A549 (cell line): ENCODE measurements around the gene SHOC1.

Experiments
- CEBPB ChIP-seq, 2 experiments: fragments of >200 bp in 1 of 2; sonication (Bioruptor Twin) in 1 of 2; formaldehyde crosslinking in 1 of 2; IDR thresholded peaks; 2 replicates each; pipeline ENCODE4 v1.6.1; 2012 to 2016
- CTCF ChIP-seq: fragments of >200 bp; sonication (Bioruptor Twin); formaldehyde crosslinking; IDR thresholded peaks from 3 replicates; pipeline ENCODE4 v1.5.1; 2016
- HEYL ChIP-seq: fragments of 250-450 bp; sonication (Bioruptor Pico); IDR thresholded peaks from 2 replicates; pipeline ENCODE4 v1.8.0; 2021; ENCODE audit warnings: mild to moderate bottlenecking, moderate library complexity
- MAX ChIP-seq: IDR thresholded peaks from 2 replicates; pipeline ENCODE4 v1.6.1; 2012
- PHF8 ChIP-seq: fragments of 200-600 bp; sonication (generic); IDR thresholded peaks from 2 replicates; pipeline ENCODE4 v1.6.1; 2016; ENCODE audit warnings: low read depth, mild to moderate bottlenecking, antibody characterized with exemption, moderate library complexity, borderline replicate concordance
- POLR2AphosphoS2 ChIP-seq: conservative IDR thresholded peaks from 2 replicates; pipeline ENCODE4 v1.6.1; 2012; ENCODE audit warnings: low read length, improper control_type of control experiment, inconsistent platforms
- USF2 ChIP-seq: fragments of 450-650 bp; IDR thresholded peaks from 2 replicates; pipeline ENCODE4 v1.6.1; 2014; ENCODE audit warnings: antibody characterized with exemption
- ZNF302 ChIP-seq: fragments of 250-450 bp; sonication (Bioruptor Pico); IDR thresholded peaks from 2 replicates; pipeline ENCODE4 v1.9.0; 2021; ENCODE audit warnings: inconsistent platforms, mild to moderate bottlenecking, moderate library complexity

GRCh38 chr9:111789881-111790280 is 4.9 kb downstream of the SHOC1 start:
- TF ChIP-seq USF2: no peak
- no peak for TF ChIP-seq CEBPB (IDR thresholded peaks at IDR 0.05)
- TF ChIP-seq MAX: no peak
- TF ChIP-seq HEYL (CRISPR knock-in tag): no peak
- no peak for TF ChIP-seq CTCF
- TF ChIP-seq POLR2AphosphoS2: no peak
- TF ChIP-seq ZNF302 (CRISPR knock-in tag): no peak
- no peak for TF ChIP-seq PHF8
